Fibroblast of skin of left biceps (primary cell): ENCODE results near the gene HYDIN.

Experiments used
- DNase-seq, 2 experiments: peaks; one replicate each; pipeline ENCODE4 v3.0.0-alpha.2; 2013; ENCODE audit warnings: low read depth in 2 of 2

HYDIN gene

DNA sequence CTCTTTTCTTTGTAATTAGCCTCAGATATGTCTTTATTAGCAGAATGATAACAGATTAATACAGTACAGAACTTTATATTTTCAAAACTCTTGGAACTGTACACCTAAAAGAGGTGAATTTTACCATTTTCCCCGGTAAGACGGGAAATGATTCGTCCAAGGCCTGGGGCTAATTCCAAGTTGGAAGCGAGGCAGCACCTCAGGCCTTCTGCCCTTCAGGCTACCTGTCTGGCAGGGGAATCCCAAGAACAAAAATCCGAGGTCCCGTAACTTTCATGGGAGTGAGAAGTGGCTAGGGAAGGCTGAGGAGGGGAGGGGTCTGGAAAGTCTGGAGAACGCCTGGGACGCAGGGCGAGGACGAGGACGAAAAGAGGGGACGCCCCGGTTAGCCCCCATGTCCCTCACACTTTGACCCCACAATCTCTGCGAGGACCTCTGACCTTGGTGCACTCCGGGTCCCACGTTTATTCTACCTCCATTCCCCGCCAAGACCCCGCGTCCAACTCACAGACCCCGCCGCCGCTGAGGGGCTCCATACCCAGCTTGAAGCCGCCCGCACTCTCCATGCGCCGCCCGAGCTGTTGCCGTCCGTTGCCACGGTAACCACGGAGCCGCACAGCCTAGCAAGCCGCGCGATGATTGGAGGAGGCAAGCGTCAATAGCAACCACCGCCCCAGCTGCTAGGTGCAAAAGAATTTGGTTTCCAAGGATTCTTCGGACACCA is at the start of gene HYDIN:
Gene HYDIN (minus strand): TSS at position 601 of the 724 bp plus-strand sequence. CDS start 43,827 bp downstream, outside the sequence.
- peak; percentile 5 to 8 for DNase-seq

DNA sequence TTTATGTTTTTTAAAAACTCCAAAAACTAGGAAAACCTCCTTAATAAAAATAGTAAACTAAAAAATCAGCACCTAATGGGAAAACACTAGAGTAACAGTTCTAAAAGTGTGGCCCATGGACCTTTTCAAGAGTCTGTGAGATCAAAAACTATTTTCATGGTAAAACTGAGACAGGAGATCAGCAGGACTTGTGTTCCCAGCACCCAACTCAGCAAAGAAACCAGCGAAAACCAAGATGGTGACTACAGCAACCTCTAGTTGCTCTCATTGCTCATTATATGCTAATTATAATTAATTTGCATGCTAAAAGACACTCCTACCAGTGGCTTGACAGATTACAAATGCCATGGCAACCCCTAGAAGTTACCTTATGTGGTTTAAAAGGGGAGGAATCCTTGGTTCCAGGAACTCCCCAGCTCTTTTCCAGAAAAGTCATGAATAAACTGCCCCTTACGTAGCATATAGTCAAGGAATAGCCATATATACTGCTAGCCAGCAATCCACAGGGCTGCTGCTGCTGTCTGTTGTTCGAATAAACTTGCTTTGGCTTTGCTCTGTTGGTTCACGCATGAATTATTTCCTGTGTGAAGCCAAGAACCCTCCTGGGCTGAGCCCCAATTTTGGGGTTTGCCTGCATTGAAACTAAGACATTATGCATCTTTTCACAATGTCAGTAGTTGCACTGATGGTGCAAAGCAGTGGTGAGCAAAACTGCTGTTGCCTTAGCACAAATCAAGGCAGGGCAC is 46.2 kb upstream of the HYDIN start:
- no peak for DNase-seq

DNA sequence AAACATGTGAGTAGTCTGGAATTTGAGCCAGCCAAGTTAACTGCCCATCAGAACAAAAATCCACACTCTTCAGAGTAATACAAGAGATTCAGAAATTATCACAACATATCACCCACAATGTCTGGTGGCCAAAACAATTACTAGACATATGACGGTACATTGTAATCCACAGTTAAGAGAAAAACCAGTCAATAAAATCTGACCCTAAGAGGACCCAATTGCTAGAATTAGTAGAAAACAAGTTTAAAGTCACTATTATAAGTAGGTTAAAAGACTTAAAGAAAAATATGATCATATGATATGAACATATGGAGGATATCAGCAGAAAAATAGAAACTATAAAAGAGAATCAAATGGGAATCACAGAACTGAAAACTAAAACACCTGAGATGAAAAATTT is 42.9 kb upstream of the HYDIN start:
- DNase-seq = no peak

DNA sequence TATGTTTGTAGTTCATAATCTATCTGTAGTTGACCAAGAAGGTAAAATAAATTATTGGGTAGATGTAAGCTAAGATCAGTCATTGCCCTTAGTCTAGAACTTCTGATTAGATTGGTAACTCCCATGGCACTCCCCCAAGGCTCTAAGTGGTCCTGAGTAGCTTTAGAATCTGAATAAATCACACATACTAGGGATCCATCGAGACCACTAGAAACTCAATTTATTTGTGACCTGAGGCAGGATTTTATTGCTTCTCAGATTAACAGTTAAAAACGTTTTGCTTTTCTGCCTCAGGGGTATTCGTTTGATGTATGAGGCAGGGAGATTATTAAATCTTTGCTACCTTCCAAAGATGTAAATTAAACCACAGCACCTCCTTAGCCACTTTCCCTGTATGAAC is 33.8 kb upstream of the HYDIN start:
- DNase-seq = no peak

DNA sequence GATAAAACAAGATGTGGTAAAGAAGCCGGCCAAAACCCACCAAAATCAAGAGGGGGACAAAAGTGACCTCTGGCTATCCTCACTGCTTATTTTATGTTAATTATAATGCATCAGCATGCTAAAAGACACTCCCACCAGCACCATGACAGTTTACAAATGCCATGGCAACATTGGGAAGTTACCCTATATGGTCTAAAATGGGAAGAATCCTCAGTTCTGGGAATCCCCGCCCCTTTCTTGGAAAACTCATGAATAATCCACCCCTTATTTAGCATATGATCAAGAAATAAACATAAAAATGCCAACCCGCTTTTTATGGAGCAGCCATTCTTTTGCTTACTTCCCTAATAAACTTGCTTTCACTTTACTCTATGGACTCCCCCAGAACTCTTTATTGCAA is 33.1 kb upstream of the HYDIN start:
- no peak for DNase-seq

DNA sequence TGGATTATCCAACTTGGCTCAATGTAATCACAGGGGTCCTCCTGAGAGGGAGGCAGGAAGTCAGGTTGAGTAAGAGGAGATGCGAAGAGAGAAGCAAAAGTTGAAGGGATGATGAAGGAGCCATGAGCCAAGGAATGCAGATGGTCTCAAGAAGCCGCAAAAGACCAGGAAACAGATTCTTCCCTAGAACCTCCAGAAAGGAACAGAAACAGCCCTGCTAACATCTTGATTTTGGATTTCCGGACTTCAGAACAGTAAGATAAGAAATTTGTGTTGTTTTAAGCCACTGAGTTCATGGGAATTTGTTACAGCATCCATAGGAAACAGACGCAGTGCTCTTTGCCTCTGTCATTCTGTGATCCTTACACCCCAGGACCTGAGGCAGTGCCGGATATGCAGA is 31.9 kb upstream of the HYDIN start:
- no peak for DNase-seq

DNA sequence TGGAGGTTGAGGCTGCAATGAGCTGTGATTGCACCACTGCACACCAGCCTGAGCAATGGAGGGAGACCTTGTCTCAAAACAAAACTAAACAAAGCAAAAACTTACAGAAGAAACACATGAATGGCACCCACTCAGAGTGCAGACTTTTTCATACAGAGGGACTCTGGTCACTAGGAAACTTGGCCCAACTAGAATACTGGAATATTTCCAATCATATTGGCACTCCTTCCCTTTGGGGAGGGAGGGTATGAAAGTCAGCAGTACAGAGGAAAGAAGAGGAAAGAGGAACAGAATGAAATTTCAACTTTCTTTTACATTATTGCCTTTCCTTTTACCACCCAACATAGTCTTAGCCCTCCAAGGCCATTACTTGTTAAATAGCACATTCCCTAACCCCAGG is 30.5 kb upstream of the HYDIN start:
- DNase-seq = no peak

DNA sequence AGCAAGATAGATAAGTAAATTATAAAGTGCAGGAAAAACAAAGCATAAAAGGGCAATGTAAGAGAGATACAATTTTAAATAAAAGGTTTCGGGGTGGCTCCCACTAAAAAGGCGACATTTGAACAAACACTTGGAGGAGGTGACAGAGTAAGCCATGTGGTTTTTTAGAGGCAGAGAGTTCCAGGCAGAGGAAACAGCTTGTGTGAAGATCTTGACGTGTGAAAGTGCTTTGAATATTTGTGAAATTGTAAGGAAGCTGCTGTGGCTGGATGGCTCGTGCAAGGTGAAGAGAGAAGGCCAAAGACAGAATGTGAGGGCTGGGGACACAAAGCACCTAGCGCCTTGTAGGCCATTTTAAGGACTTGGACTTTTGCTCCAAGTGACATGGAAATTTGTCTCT is 28.6 kb upstream of the HYDIN start:
- no peak for DNase-seq

DNA sequence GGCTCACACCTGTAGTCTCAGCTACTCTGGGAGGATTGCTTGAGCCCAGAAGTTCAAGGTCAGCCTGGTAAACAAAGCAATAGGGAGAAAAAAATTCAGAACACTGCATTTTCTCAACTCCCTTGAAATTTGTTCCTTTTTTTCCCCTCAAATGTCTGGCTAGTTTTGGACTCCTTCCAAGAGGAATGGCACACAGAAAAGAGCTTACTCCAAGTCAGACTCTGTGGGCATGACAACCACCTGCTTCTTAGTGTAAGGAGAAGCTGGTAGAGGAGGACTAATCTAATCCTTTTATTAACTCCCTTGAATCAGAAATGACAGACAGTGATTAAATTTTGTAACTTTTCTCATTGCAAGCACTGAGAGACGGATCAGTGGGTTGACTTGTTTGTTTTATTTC is 27.9 kb upstream of the HYDIN start:
- DNase-seq = no peak

DNA sequence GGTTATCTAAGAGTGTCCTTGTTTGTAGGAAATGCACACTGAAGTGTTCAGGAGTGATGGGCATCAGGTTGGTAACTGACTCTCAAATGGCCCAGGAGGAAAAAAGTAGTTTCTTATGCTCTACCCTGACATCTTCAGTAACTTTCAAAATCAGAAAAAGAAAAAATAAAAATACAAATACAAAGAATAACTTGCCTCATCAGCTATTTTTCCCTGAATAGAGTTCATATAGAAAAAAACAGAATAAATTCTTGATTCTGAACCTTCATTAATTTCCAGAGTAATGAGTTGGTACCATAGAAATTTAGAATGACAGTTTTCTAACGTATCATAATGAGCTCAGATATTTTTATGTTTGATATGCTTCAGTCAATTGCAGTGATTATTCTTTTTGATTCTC is 27.2 kb upstream of the HYDIN start:
- DNase-seq = no peak

DNA sequence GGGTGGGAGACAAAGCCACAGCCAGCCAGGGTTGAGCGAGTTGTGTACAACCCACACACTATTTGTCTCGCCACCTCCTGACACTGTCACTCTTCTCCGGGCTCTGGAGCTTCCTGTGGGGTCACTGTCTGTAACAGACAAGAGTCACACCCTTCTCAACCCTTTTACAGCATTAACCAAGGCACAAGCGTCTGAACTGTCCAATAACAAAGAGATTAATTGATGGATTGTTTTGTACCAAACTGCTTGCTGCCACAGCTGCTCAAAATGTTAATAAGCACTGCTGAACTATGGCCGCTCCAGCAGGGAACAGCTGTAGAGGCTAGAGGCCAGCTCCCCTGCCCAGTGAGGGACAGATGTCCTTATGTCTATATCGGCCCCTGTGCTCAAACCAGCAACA is 25.2 kb upstream of the HYDIN start:
- DNase-seq = no peak

DNA sequence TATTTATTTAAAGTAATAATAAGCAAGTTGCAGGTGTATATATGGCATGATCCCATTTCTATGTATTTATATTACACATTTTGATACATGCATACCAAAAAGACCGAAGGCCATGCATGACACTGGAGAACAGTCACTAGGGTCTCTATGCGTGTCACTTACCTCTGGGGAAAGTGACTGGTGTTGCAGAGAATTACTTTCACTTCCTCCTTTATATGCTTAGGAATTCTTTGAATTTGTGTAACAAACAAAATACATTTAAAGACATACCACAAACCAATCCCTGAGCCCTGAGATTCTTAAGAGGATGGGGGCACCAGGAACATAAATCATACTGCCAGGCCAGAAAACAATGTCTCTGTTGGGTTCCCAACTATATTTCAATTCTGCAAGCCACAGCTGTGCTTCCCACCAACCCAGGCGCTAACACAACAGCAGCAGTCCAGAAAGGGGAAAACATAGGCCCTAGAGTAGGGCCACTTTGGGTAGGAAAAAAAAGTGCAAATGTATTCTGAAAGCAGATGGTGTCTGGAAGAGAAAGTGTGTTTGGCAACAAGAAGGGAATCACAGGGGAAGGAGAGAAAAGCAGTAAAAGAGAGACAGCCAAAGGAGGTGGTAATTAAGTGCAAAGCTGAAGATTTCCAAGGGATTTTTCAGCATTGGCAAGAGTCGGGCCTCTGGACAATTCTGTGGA is 24.5 kb upstream of the HYDIN start:
- no peak for DNase-seq

DNA sequence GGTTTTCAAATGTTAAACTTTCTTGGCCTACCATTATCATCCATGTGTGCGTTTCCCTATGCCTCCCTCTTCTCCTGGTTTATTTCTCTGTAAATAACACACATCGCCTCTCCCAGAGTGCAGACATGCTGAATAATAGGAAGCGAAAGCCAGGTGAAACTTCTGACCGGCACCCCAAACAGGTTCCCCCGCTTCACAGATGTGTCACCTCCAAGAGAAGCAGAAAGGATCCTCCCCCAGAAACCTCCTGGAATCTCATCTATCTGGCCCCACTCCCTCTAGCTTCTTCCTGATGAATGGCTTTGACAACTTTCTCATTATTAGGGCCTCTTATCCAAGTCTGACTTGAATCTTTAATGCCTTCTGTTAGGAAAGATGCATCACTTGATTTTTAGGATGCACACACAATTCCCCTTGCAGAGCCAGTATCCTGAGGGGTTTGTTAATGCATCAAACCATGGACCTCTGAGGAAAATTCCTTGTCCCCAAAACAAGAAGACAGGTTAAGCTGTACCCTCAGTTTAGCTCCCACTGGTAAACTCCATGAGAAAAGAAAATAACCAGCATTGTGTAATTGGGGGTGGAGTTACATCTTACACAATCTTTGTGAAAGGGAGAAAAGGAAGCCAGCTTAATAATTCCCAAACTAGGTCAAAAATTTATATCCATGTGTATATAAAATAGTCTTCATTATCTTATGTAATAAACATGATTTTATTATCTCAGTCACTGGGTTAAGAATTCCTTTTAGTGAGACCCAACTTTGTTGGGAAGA is 20.1 kb upstream of the HYDIN start:
- DNase-seq = no peak

DNA sequence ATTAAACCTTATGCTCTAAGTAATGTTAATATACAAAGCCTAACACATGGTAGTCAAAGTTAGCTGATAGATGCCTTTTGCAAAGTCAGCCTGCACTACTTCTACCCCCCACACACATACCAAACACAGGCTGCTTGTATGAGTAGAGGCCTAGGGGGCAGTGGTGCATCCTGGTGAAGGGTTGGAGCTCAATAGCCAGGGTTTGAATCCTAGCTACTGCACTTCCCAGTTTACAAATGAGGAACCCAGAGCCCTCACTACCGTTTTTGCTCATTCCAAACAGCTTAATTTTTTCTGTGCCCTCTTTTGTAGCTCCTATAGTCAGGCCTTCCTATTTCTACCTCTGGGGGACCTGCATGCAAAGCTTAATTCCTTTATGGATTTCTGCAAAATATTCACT is 18.9 kb upstream of the HYDIN start:
- DNase-seq = no peak

DNA sequence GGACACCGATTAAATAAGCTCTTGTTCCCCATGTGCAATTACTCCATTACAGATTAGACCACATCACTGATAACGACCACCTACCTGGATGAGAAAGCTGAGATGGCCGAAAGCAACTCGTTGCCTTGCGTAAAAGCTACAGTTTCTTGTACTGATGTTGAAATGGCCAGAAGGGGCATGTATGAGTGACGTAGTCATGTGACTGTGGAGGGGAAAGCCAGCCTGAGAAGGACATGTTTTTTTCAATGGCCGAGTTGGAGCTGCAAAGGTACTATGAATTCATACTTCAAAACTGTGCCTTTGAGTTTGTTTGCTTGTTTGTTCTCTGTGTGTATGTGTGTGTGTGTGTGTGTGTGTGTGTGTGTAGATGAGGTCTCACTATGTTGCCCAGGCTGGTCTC is 17.0 kb upstream of the HYDIN start:
- no peak for DNase-seq

DNA sequence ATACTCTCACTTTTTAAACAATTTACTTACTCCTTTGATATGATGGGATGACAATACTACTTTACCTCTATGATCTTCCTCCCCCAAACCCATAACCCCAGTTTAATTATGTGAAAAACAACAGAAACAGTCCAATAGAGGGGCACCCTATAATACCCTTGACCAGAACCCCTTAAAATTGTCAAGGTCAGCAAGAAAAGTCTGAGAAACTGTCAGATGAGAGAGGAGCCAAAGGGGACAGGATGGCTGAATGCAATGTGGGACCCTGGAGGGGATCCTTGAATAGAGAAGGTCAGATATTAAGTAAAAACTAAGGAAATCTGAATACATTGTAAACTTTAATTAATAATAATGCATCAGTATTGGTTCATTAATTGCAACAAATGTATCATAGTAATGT is 15.8 kb upstream of the HYDIN start:
- DNase-seq = no peak

DNA sequence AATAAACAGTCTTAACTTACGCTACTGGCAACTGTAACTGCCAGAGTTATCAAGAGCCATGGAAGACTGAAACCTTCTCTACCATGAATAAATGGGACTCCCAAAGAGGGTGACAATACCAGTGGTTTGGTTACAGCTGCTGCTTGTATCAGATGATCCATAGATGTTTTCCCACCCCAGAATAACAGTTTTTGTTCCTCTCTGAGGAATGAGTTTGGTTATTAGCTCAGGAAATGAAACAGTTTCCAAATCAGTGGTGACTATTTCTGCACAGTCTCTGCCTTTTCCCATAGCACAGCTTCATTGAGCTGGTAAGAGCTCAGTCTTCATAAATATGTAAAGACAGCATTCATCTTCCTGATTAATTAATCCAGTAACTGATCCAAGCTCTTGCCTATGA is 14.0 kb upstream of the HYDIN start:
- DNase-seq = no peak

DNA sequence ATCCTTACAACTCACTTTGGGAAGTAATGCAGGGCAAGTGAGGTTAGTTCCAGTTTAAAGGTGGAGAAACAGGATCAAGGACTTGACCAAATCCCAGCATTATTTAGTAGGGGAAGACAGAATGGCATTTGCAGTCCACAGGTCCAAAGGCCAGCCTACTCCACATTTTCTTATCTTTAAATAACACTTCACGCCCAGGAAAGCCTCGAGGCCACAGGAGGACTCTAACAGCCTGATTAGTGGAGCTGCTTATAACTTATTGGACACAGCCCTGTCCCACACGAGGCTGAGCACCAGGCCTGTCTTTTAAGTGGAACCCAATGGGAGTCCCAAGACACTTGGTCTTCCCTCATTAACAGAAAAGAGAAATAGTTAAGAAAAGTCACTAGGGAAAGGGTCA is 12.1 kb upstream of the HYDIN start:
- DNase-seq = no peak

DNA sequence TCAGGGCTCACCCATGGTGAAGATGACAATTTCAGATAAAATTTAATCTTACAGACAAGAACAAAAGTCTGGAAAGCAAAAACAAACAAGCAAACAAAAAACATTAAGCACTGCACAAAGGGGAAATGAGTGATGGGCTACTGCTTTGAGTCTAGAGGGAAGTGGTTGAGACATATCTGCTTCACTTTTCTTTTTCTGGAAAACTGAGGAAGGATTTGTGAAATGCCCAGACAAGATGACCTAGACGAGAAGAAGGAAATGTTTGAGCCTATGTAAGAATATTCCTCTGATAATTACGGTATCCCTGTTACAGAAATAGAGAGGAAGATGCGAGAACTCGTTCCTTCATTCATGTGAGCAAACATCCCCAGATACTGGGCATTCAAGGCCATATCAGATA is 11.5 kb upstream of the HYDIN start:
- DNase-seq = no peak

DNA sequence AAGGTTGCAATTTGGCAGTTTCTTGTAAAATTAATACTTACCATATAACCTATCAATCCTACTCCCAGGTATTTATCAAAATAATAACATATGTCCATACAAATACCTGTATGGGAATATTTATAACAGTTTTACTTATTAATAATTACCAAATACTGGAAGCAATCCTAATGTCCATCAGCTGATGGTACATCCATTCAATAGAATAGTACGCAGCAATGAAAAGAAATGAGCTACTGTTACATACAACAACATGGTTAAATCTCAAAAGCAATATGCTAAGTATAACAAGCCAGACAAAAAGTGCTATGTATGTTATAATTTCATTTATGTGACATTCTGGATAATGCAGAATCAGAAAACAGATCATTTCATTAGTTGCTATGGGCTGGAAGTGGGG is 1.2 kb downstream of the HYDIN start:
- DNase-seq = no peak

DNA sequence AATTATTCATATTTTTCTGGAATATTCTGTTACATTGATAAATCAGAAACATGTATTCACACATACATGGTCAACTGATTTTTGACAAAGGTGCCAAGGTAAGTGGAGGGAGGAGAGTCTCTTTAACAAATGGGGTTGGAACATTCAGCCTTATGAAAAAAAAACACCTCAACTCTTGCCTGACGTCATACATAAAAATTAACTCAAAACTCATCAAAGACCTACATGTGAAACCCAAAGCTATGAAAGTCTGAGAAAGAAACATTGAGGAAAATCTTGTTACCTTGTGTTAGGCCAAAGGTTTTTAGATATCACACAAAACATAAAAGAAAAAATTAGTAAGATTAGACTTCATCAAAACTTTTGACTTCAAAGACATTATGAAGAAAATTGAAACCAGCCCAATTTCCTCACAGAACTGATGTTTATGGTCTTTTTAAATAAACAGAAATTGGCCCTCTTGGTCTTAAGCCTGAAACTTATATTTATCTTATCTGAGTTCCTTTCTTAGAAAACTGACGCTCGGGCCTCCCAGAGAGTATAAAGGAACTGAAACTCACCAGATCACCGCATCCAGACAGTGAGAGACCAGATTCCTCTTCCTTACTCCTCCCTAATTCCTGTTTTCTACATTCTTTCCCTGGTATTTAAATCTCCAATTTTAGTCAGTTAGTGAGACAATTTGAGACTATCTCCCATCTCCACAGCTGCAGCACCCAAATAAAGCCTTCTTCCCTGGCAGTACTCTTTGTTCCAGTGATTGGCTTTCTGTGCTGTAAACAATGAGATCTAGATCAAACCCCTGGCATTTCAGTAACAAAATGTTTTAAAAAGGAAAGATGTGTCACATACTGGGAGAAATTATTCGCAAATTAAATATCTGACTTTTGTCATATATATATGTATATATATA is 4.0 kb downstream of the HYDIN start:
- DNase-seq = no peak
